LNCAP (cell line): ENCODE data around the gene BLCAP.

Source experiments
- CTCF ChIP-seq: fragments of 450-650 bp; IDR thresholded peaks from 2 replicates; pipeline ENCODE4 v1.5.1; 2017; ENCODE audit warnings: mild to moderate bottlenecking

BLCAP gene

DNA sequence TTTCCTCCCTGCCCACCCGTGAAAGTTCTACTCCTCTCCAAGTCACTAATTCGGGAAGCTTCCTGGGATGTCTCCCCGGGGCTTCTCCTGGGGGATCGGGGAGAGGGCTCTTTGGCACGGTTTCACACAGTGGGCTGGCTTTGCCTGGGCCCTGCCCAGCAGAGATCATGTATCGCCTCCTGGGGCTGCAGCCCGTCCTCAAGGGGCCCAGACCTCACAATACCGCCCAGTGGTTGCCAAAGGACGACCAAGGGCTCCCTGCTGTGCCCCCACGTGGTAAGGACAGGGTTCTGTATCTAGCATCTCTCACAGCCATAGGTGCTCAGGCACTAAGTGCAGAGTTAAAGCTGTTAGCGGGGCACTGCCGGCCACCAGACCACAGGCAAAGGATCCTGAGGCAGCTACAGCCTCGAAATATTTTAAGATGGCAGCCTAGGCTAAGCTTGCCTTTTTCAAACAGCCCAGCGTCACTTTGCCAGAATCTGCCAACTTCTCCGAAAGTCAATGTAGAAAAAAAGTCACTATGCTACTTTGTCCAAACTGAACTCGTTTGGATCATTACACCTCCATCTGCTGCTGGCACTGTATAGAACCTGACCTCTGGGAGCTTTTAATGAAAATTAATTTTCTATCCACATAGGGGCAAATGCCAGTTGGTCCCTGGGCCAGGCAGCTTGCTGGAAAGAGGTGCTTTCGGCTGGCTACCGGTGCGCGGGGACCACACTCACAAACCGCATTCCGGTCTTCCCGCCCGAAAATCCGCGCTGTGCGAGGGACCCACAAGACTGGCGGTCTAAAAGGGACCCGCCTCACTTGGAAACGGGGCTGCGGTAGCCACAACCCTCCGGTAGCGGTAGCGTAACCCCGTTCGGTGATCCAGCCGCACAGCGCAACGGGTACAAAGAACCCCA lies 7.9 kb downstream of the BLCAP start:
- peak; percentile 20; the same call in 1 of the 2 replicates for TF ChIP-seq CTCF

- TF ChIP-seq CTCF: no peak
Measured at GRCh38 chr20:37518606-37519507, 8.8 kb downstream of the BLCAP start.

- no peak for TF ChIP-seq CTCF
Measured at GRCh38 chr20:37518059-37518458, 9.6 kb downstream of the BLCAP start.

GRCh38 chr20:37516811-37517750 lies 10.6 kb downstream of the BLCAP start:
- TF ChIP-seq CTCF: no peak

DNA sequence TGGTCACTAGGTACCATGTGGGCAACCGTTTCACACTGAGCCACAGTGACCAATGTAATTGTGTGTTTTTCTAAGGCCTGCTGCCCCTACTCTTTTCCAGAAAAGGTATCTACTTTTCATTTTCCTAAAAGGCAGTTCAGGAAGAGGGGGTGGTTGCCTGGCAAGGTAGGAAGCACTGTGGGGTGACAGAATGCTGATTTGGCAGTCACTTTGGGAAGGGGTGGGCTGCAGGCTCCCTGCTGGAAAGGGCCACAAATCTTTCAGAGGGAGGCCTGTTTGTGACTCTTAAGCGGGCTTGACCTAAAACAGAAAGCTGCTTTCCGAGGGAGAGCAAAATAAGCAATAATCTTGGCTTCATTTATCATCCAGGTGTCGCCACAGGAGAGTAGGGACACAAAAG lies 11.8 kb downstream of the BLCAP start:
- TF ChIP-seq CTCF: no peak

GRCh38 chr20:37513779-37514359 lies 13.8 kb downstream of the BLCAP start:
- TF ChIP-seq CTCF: no peak
